Smooth muscle cell (in vitro differentiated cells): ENCODE measurements around the gene C11orf87. TPM values are rescaled to one million over a fixed set of nuclear protein-coding genes. Genes with fewer than 3 reads are reported as not detected.

Experiments used
- DNase-seq: peaks from one replicate; lab custom pipeline; 2025; ENCODE audit not compliant: unreplicated experiment; lab: John Stamatoyannopoulos, UW
- H2AFZ ChIP-seq: fragments of 200-600 bp; sonication (generic); 2 replicates; pipeline ENCODE4 v1.6.0; 2016; ENCODE audit warnings: antibody characterized with exemption, low read depth, mild to moderate bottlenecking
- H3F3A ChIP-seq: fragments of 200-600 bp; sonication (generic); 2 replicates; pipeline ENCODE4 v1.6.0; 2017; ENCODE audit warnings: antibody characterized with exemption, low read depth
- H3K27ac ChIP-seq: fragments of 200-600 bp; sonication (generic); 2 replicates; pipeline ENCODE4 v1.5.1; 2016; ENCODE audit warnings: low read depth, mild to moderate bottlenecking
- H3K27me3 ChIP-seq: fragments of 200-600 bp; sonication (generic); 2 replicates; pipeline ENCODE4 v1.6.1; 2016; ENCODE audit warnings: low read depth, mild to moderate bottlenecking
- H3K36me3 ChIP-seq: fragments of 200-600 bp; sonication (generic); 2 replicates; pipeline ENCODE4 v1.5.1; 2016; ENCODE audit warnings: low read depth
- H3K4me1 ChIP-seq: fragments of 200-600 bp; sonication (generic); 2 replicates; pipeline ENCODE4 v1.5.1; 2016; ENCODE audit warnings: low read depth
- H3K4me2 ChIP-seq: fragments of 200-600 bp; sonication (generic); 2 replicates; pipeline ENCODE4 v1.6.0; 2016; ENCODE audit warnings: mild to moderate bottlenecking
- H3K4me3 ChIP-seq: fragments of 200-600 bp; sonication (generic); 2 replicates; pipeline ENCODE4 v1.5.1; 2016; ENCODE audit warnings: mild to moderate bottlenecking
- H3K79me2 ChIP-seq: fragments of 200-600 bp; sonication (generic); 2 replicates; pipeline ENCODE4 v1.6.0; 2016; ENCODE audit warnings: low read depth, mild to moderate bottlenecking
- H3K9ac ChIP-seq: fragments of 200-600 bp; sonication (generic); 2 replicates; pipeline ENCODE4 v1.6.0; 2016; ENCODE audit warnings: low read depth
- H3K9me3 ChIP-seq: fragments of 200-600 bp; sonication (generic); replicated peaks from 2 replicates; pipeline ENCODE4 v1.5.1; 2016; ENCODE audit warnings: low read depth
- H4K20me1 ChIP-seq: fragments of 200-600 bp; sonication (generic); 2 replicates; pipeline ENCODE4 v1.6.0; 2016; ENCODE audit warnings: low read depth
- WGBS: methylation state at CpG from one replicate; pipeline ENCODE4 v1.1.7; 2016; ENCODE audit warnings: low lambda C conversion rate; 5-methylcytosine and 5-hydroxymethylcytosine counted together
- polyA plus RNA-seq: library from polyadenylated mRNA; unstranded; fragments of >200 nt; fragmentation: Nextera tagmentation; extraction: Ambion mirVana; gene quantifications from 2 replicates; pipeline ENCODE4 v1.2.1, GENCODE V29; 2016
- total RNA-seq: library from RNA; depleted of rRNA; stranded (reverse); fragments of >200 nt; gene quantifications from 2 replicates; pipeline ENCODE4 v1.2.3, GENCODE V29; 2014
- TF ChIP-seq, protein P1 (sequence below): fragments of 200-600 bp; sonication (generic); IDR thresholded peaks from 2 replicates; pipeline ENCODE4 v1.5.1; 2017; ENCODE audit warnings: borderline replicate concordance, mild to moderate bottlenecking, antibody characterized with exemption; ENCODE audit not compliant: insufficient read depth, poor library complexity, severe bottlenecking

Gene C11orf87
- total and polyA plus RNA-seq, 2 experiments from 2014 or later = 0.04 to 0.24 TPM

GRCh38 chr11:109388982-109389381, 33.0 kb upstream of the C11orf87 start:
- no peaks in the 10 kb centered on the region for H4K20me1 ChIP-seq
- H3K4me3 ChIP-seq = no peak overlapping the region
- H3K4me2 ChIP-seq = no peak overlapping the region
- WGBS = 40% methylated on average over 3 of the region's 3 CpGs
- no peak for DNase-seq
- H3K27me3 ChIP-seq = no peaks in the 10 kb centered on the region
- H3K27ac ChIP-seq = no peak overlapping the region
- no peaks in the 10 kb centered on the region for H3F3A ChIP-seq
- H3K4me1 ChIP-seq = no peaks in the 10 kb centered on the region
- H3K79me2 ChIP-seq = no peaks in the 10 kb centered on the region
- no peak overlapping the region for H3K9ac ChIP-seq
- H3K9me3 ChIP-seq = no peaks in the 10 kb centered on the region
- H3K36me3 ChIP-seq = no peaks in the 10 kb centered on the region
- H2AFZ ChIP-seq = no peak overlapping the region
- TF ChIP-seq, protein P1, sequence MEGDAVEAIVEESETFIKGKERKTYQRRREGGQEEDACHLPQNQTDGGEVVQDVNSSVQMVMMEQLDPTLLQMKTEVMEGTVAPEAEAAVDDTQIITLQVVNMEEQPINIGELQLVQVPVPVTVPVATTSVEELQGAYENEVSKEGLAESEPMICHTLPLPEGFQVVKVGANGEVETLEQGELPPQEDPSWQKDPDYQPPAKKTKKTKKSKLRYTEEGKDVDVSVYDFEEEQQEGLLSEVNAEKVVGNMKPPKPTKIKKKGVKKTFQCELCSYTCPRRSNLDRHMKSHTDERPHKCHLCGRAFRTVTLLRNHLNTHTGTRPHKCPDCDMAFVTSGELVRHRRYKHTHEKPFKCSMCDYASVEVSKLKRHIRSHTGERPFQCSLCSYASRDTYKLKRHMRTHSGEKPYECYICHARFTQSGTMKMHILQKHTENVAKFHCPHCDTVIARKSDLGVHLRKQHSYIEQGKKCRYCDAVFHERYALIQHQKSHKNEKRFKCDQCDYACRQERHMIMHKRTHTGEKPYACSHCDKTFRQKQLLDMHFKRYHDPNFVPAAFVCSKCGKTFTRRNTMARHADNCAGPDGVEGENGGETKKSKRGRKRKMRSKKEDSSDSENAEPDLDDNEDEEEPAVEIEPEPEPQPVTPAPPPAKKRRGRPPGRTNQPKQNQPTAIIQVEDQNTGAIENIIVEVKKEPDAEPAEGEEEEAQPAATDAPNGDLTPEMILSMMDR = no peak

GRCh38 chr11:109390752-109391151, 31.2 kb upstream of the C11orf87 start:
- no peaks in the 10 kb centered on the region for H3K36me3 ChIP-seq
- H4K20me1 ChIP-seq = no peaks in the 10 kb centered on the region
- no peaks in the 10 kb centered on the region for H3K79me2 ChIP-seq
- H3K9ac ChIP-seq = no peak overlapping the region
- no peak overlapping the region for H3K4me3 ChIP-seq
- no peak overlapping the region for H3K4me2 ChIP-seq
- no peak overlapping the region for H2AFZ ChIP-seq
- H3K27me3 ChIP-seq = no peaks in the 10 kb centered on the region
- no peak overlapping the region for H3K27ac ChIP-seq
- no peaks in the 10 kb centered on the region for H3K9me3 ChIP-seq
- WGBS = 43% methylated on average over 2 of the region's 2 CpGs
- no peak for DNase-seq
- no peaks in the 10 kb centered on the region for H3F3A ChIP-seq
- no peaks in the 10 kb centered on the region for H3K4me1 ChIP-seq
- TF ChIP-seq, protein P1 = no peak

DNA sequence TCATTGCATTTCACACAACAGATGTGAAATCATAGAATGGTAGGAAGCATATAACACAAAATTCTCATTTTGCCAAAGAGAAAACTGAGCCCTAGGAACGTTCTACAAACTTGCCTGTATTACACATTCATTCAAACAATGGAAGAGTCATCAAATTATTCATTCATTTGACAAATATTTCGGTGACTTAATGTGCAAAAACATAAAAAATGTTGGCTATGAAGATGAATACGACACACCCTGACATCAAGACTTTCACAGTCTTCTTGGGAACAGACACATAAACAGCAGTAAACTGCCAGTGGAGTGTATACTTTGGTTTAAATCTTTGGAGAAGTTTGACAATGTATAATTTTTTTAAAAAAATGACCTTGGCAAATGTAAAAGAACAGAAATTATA, 20.4 kb upstream of the C11orf87 start:
- Histone ChIP-seq H3F3A (no peaks in the 10 kb centered on the region), H3K9ac (no peak overlapping the region), H3K4me2 (no peak overlapping the region), H3K4me1 (no peaks in the 10 kb centered on the region), H3K27me3 (no peaks in the 10 kb centered on the region), H3K79me2 (no peaks in the 10 kb centered on the region), H3K36me3 (no peaks in the 10 kb centered on the region), H2AFZ (no peak overlapping the region), H4K20me1 (no peaks in the 10 kb centered on the region), H3K9me3 (no peaks in the 10 kb centered on the region), H3K27ac (no peak overlapping the region), H3K4me3 (no peak overlapping the region)
- TF ChIP-seq, protein P1 = no peak
- WGBS = 84% methylated on average over 3 of the region's 3 CpGs
- no peak for DNase-seq

- H4K20me1 ChIP-seq = no peaks in the 10 kb centered on the region
- no peaks in the 10 kb centered on the region for H3F3A ChIP-seq
- no peaks in the 10 kb centered on the region for H3K27me3 ChIP-seq
- no peak overlapping the region for H2AFZ ChIP-seq
- no peak overlapping the region for H3K4me2 ChIP-seq
- no peak overlapping the region for H3K27ac ChIP-seq
- no peak for DNase-seq
- H3K36me3 ChIP-seq = no peaks in the 10 kb centered on the region
- no peaks in the 10 kb centered on the region for H3K9me3 ChIP-seq
- H3K9ac ChIP-seq = no peak overlapping the region
- TF ChIP-seq, protein P1 = no peak
- H3K4me3 ChIP-seq = no peak overlapping the region
- no peaks in the 10 kb centered on the region for H3K79me2 ChIP-seq
- H3K4me1 ChIP-seq = no peaks in the 10 kb centered on the region
These were observed 16.3 kb upstream of the C11orf87 start for GRCh38 chr11:109405671-109406070.
